Skeletal muscle cell (primary cell): ENCODE results near the gene XIRP2.
"Not testable (repeated sequence)": the region's sequence is repeated elsewhere in the genome, so short reads cannot be mapped to it uniquely, and the experiment has no call there.

Source experiments
- DNase-seq: peaks from one replicate; pipeline ENCODE4 v3.0.0-alpha.2; 2010; ENCODE audit warnings: low read depth
- H3K4me3 ChIP-seq: 2 replicates; pipeline ENCODE4 v1.5.1; 2011; ENCODE audit warnings: low read depth, mild to moderate bottlenecking, control low read depth, low read length, moderate library complexity

Gene XIRP2

GRCh38 chr2:167240671-167241070 is 352.4 kb downstream of the XIRP2 start:
- no peak for DNase-seq
- H3K4me3 ChIP-seq: no peak overlapping the region

DNA sequence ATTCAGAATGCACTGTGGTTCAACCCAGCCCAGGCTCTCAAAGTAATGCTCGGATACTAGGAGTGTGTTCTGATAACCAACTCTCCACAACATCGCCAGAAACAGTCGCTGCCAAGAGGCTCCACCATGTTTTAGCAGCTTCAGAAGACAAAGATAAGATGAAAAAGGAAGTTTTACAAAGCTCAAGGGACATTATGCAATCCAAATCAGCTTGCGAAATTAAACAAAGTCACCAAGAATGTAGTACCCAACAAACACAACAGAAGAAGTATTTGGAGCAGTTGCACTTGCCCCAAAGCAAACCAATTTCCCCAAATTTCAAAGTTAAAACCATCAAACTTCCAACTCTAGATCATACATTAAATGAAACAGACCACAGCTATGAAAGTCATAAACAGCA is 360.9 kb downstream of the XIRP2 start:
- no peak overlapping the region for H3K4me3 ChIP-seq
- no peak for DNase-seq

- no peak overlapping the region for H3K4me3 ChIP-seq
- no peak for DNase-seq
Observed at GRCh38 chr2:167253025-167253424, 364.7 kb downstream of the XIRP2 start.

- DNase-seq: no peak
- no peak overlapping the region for H3K4me3 ChIP-seq
Observed at GRCh38 chr2:167254721-167255120, 366.4 kb downstream of the XIRP2 start.

DNA sequence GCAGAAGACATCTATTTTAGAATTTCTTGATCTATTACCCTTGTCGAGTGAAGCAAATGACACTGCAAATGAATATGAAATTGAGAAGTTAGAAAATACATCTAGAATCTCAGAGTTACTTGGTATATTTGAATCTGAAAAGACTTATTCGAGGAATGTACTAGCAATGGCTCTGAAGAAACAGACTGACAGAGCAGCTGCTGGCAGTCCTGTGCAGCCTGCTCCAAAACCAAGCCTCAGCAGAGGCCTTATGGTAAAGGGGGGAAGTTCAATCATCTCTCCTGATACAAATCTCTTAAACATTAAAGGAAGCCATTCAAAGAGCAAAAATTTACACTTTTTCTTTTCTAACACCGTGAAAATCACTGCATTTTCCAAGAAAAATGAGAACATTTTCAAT is 370.4 kb downstream of the XIRP2 start:
- no peak overlapping the region for H3K4me3 ChIP-seq
- no peak for DNase-seq

- no peak for DNase-seq
- H3K4me3 ChIP-seq: no peak overlapping the region
Observed at GRCh38 chr2:167264380-167264779, 376.1 kb downstream of the XIRP2 start.

DNA sequence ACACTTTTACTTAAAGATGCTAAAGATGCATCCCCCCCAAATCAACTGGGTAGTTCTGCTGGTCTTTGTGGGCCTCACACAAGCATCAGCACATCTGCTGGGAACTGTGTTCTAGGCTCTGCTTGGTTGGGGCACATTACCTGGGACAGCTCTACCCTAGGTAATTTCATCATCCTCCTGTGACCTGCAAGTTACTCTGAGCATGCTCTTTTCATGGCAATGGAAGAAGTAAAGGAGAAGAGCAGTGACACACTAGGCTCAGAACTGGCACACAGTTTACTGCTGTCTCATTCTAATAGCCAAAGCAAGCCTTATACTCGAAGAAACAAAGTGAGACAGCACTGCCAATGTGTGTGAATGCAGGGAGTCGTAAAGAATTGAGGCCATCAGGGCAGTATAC is 376.7 kb downstream of the XIRP2 start:
- DNase-seq: no peak
- no peak overlapping the region for H3K4me3 ChIP-seq

GRCh38 chr2:167265722-167266121 is 377.4 kb downstream of the XIRP2 start:
- no peak for DNase-seq
- no peak overlapping the region for H3K4me3 ChIP-seq

GRCh38 chr2:167268245-167268644 is 380.0 kb downstream of the XIRP2 start:
- H3K4me3 ChIP-seq, DNase-seq: not testable (repeated sequence)

- H3K4me3 ChIP-seq: no peak overlapping the region
- DNase-seq: no peak
Observed at GRCh38 chr2:167271932-167272331, 383.7 kb downstream of the XIRP2 start.

DNA sequence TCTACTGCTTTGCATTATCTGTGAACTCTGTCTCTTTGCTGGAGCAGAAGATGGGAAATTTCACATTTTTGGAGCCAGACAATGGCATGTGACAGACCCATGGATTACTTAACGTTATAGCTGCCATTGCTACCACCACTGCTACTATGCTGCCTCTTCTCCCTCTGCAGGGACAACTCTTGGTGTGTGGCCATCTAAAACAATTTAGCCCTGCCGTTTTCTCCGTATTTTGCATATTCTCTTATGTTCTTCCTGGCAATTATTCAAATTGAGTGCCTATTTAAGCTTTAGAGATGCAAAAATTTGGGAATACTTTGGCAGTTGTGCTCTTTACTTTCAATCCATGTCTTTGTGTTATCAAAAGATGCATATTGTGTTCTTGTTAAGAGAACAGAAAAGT is 386.8 kb downstream of the XIRP2 start:
- DNase-seq: no peak
- H3K4me3 ChIP-seq: no peak overlapping the region

- no peak for DNase-seq
- no peak overlapping the region for H3K4me3 ChIP-seq
Observed at GRCh38 chr2:167279810-167280209, 391.5 kb downstream of the XIRP2 start.

GRCh38 chr2:167287212-167287611 is 398.9 kb downstream of the XIRP2 start:
- no peak overlapping the region for H3K4me3 ChIP-seq
- DNase-seq: no peak

DNA sequence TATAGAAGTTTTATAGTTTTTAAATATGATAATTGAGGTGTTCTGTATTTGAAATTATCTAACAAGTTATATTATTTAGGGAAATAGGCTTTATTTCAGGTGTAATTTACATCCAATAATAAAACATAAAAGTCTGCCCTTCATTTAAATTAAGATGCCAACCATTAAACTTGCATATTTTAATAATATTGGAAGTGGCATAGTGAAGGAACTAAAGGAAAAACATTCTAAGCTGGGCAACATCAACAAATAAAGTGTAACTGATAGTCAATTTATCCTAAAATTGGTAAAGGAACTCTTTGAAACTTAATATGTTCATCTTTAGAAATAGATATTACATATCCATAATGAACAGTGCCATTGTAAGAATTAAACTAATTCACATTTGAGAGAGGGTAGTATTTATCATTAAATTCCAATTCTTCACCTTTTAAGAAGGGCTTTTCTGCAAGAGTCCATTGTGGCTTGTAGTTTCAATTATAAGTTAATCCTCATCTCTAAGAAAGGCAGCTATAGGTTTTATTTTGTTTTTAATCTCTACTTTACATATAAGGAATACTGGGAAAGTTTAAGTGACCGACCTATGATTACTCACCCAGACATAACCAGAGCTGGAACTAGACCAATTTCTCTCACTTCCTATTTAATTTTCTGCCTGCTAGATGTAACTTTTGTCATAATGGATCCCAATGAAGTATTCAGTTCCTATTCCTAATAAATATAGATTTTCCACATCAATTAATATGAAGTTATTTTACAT is 401.6 kb downstream of the XIRP2 start:
- DNase-seq: no peak
- no peak overlapping the region for H3K4me3 ChIP-seq

GRCh38 chr2:167292430-167293171 is 404.3 kb downstream of the XIRP2 start, which contains the start of gene B3GALT1:
B3GALT1 (plus strand) TSS chr2:167293001.
- H3K4me3 ChIP-seq: peak within 1 kb of the TSS; percentile 75
- DNase-seq: peak; percentile 86

- DNase-seq: no peak
- peak overlapping the region; percentile 75 for H3K4me3 ChIP-seq
Observed at GRCh38 chr2:167293172-167293781, 405.0 kb downstream of the XIRP2 start.

GRCh38 chr2:167293943-167294775 is 405.9 kb downstream of the XIRP2 start:
- H3K4me3 ChIP-seq: peak overlapping the region; percentile 75
- DNase-seq: no peak

DNA sequence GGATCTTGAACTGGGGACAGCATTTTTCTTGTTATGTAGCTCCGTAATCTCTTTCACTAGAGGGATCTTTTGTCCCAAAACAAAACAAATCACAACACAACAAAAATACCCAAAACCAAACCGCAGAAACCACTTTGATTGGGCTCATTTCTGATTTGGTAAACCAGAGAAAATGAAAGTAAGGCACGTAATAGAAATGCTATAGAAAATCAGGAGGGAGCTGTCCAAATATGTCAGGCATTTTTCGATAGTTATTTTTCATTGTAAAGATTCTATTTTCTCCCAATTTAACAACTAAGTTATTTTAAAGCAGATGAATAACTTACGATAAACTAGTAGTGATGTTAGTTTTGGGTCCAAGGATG is 406.5 kb downstream of the XIRP2 start:
- DNase-seq: no peak
- peak overlapping the region; percentile 75 for H3K4me3 ChIP-seq

- no peak for DNase-seq
- no peak overlapping the region for H3K4me3 ChIP-seq
Observed at GRCh38 chr2:167297292-167297691, 409.0 kb downstream of the XIRP2 start.

DNA sequence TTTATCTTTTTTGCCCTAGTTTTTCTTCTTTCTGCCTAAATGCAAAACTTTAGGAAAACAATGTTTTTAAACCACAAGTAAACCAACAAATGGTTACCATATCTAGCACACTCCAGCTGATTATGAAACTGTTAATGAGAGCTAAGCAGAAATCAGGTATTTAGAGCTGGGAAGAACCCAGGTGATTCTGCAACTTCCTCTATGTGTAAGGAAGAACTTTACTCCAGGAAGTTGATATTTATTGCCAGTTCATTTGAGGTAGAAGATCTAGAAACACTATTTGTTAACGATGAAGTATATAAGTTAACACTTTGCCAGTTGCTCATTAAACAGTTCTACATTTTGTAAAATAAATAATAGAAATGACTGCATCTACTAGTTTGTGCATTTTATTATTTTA is 409.7 kb downstream of the XIRP2 start:
- no peak overlapping the region for H3K4me3 ChIP-seq
- no peak for DNase-seq
